B cell (primary cell): ENCODE results near the gene TAS2R38. TPM values are rescaled to one million over a fixed set of nuclear protein-coding genes. Genes with fewer than 3 reads are reported as not detected.

ENCODE experiments used
- ATAC-seq: fragments of 200-7000 bp; cut with Tn5 transposase; one replicate; pipeline ENCODE4 v1.10.0; 2021; ENCODE audit warnings: low read depth, mild to moderate bottlenecking, moderate number of reproducible peaks, moderate library complexity
- CTCF ChIA-PET: fragments of 350-600 bp; sonication (Branson Sonifier 250); formaldehyde crosslinking; loops from one replicate; lab custom pipeline; 2021; ENCODE audit warnings: antibody characterized with exemption, inconsistent platforms; lab: Charles Lee
- POLR2A ChIA-PET: fragments of 350-600 bp; sonication (Branson Sonifier 250); formaldehyde crosslinking; loops from one replicate; lab custom pipeline; 2021; ENCODE audit warnings: antibody characterized with exemption; lab: Charles Lee
- DNase-seq: peaks from one replicate; pipeline ENCODE4 v3.0.0; 2013
- H2AFZ ChIP-seq: 2 replicates; pipeline ENCODE4 v1.6.1; 2012; ENCODE audit warnings: mild to moderate bottlenecking, low read depth, low read length; ENCODE audit not compliant: insufficient read depth, poor library complexity, severe bottlenecking
- H3K27ac ChIP-seq, 2 donors: 1 replicate in 1 of 2; 2 replicates in 1 of 2; pipeline ENCODE4 v1.5.1; 2012 to 2013; ENCODE audit warnings: low read length in 2 of 2, mild to moderate bottlenecking in 2 of 2, moderate library complexity in 1 of 2
- H3K27me3 ChIP-seq, 4 experiments: fragments of 200-600 bp in 1 of 4; sonication (generic) in 1 of 4; replicated peaks in 1 of 4; 1 replicate in 2 of 4; 2 replicates in 2 of 4; pipeline versions ENCODE4 v1.6.1 to v1.7.0; 2013 to 2016; ENCODE audit warnings: low read length in 3 of 4, mild to moderate bottlenecking in 2 of 4, mixed read lengths in 1 of 4, moderate library complexity in 1 of 4; ENCODE audit not compliant: insufficient read depth in 4 of 4, control insufficient read depth in 3 of 4; ENCODE audit errors: control extremely low read depth in 1 of 4
- H3K36me3 ChIP-seq, 2 experiments: replicated peaks in 1 of 2; 1 replicate in 1 of 2; 2 replicates in 1 of 2; pipeline versions ENCODE4 v1.6.1 to v1.7.1; 2013; ENCODE audit warnings: low read length in 1 of 2; ENCODE audit not compliant: insufficient read depth in 2 of 2, control insufficient read depth in 1 of 2; ENCODE audit errors: control extremely low read depth in 1 of 2, extremely low read depth in 1 of 2
- H3K4me1 ChIP-seq, 2 donors: fragments of 200-600 bp in 1 of 2; sonication (generic) in 1 of 2; 1 replicate in 1 of 2; 2 replicates in 1 of 2; pipeline versions ENCODE4 v1.5.1 to v1.6.1; 2013 to 2017; ENCODE audit warnings: low read length in 2 of 2; ENCODE audit not compliant: control insufficient read depth in 2 of 2, insufficient read depth in 2 of 2
- H3K4me2 ChIP-seq: replicated peaks from 2 replicates; pipeline ENCODE3; 2012; ENCODE audit warnings: mild to moderate bottlenecking, low read depth, low read length; ENCODE audit not compliant: poor library complexity, severe bottlenecking
- H3K4me3 ChIP-seq, 5 experiments: fragments of 200-600 bp in 1 of 5; sonication (generic) in 1 of 5; 1 replicate in 3 of 5; 2 replicates in 2 of 5; pipeline versions ENCODE4 v1.5.1 to v1.7.0; 2011 to 2016; ENCODE audit warnings: low read length in 4 of 5, mild to moderate bottlenecking in 4 of 5, low read depth in 2 of 5, control low read depth in 1 of 5, moderate library complexity in 1 of 5; ENCODE audit not compliant: insufficient read depth in 1 of 5; ENCODE audit errors: control extremely low read depth in 1 of 5, extremely low read depth in 1 of 5
- H3K79me2 ChIP-seq: fragments of 200-600 bp; sonication (generic); one replicate; pipeline ENCODE4 v1.6.0; 2016; ENCODE audit warnings: low read length; ENCODE audit not compliant: control insufficient read depth, insufficient read depth
- H3K9ac ChIP-seq: fragments of 200-600 bp; sonication (generic); 2 replicates; pipeline ENCODE4 v1.6.1; 2017; ENCODE audit warnings: mild to moderate bottlenecking, low read length, moderate library complexity
- H3K9me3 ChIP-seq, 3 donors: one replicate each; pipeline versions ENCODE4 v1.6.1 to v1.7.1; 2013; ENCODE audit warnings: low read length in 2 of 3; ENCODE audit not compliant: control insufficient read depth in 2 of 3, insufficient read depth in 1 of 3; ENCODE audit errors: control extremely low read depth in 1 of 3
- H4K20me1 ChIP-seq: 2 replicates; pipeline ENCODE4 v1.6.0; 2012; ENCODE audit warnings: mild to moderate bottlenecking, low read length; ENCODE audit not compliant: insufficient read depth, control insufficient read depth, poor library complexity, severe bottlenecking
- H3K27ac Mint-ChIP-seq: one replicate; pipeline ENCODE4 v1.8.0; 2021; ENCODE audit warnings: mixed read lengths
- H3K27me3 Mint-ChIP-seq: one replicate; pipeline ENCODE4 v1.8.0; 2021; ENCODE audit warnings: mixed read lengths
- H3K4me1 Mint-ChIP-seq: one replicate; pipeline ENCODE4 v1.8.0; 2021; ENCODE audit warnings: mixed read lengths
- H3K4me3 Mint-ChIP-seq: one replicate; pipeline ENCODE4 v1.8.0; 2021; ENCODE audit warnings: mixed read lengths
- H3K9me3 Mint-ChIP-seq: one replicate; pipeline ENCODE4 v1.8.0; 2022; ENCODE audit warnings: mixed read lengths; ENCODE audit not compliant: insufficient read depth
- EZH2 ChIP-seq: IDR thresholded peaks from 2 replicates; pipeline ENCODE4 v1.6.1; 2012; ENCODE audit warnings: borderline replicate concordance, low read depth, mild to moderate bottlenecking, moderate library complexity, low read length; ENCODE audit not compliant: insufficient read depth, poor library complexity, severe bottlenecking
- WGBS: methylation state at CpG from one replicate; pipeline ENCODE4 v1.1.5; 2013; ENCODE audit warnings: missing lambda C conversion rate; ENCODE audit not compliant: insufficient coverage; 5-methylcytosine and 5-hydroxymethylcytosine counted together
- intact Hi-C: fragments of 100-400 bp; cut with micrococcal nuclease; formaldehyde crosslinking; loops from one replicate; pipeline ENCODE4 v1.10.0; 2022
- polyA plus RNA-seq: library from polyadenylated mRNA; depleted of rRNA; stranded (reverse); fragments of >200 nt; gene quantifications from 2 replicates; pipeline ENCODE4 v1.2.3, GENCODE V29; 2012
- total RNA-seq, 2 donors: library from RNA; stranded (reverse); fragments of 120-200 nt in 1 of 2; gene quantifications; 1 replicate in 1 of 2; 2 replicates in 1 of 2; pipeline versions ENCODE4 v1.2.3 to v1.2.4, GENCODE V29; 2013 to 2022
- TF ChIP-seq, protein P1 (sequence below): fragments of 200-600 bp; IDR thresholded peaks from one replicate; pipeline ENCODE4 v1.8.0; 2022; ENCODE audit warnings: antibody characterized with exemption, mild to moderate bottlenecking

Gene TAS2R38
- total and polyA plus RNA-seq, 2 donors (not counting 1 experiment from before 2014, with no cell fraction given): not detected

DNA sequence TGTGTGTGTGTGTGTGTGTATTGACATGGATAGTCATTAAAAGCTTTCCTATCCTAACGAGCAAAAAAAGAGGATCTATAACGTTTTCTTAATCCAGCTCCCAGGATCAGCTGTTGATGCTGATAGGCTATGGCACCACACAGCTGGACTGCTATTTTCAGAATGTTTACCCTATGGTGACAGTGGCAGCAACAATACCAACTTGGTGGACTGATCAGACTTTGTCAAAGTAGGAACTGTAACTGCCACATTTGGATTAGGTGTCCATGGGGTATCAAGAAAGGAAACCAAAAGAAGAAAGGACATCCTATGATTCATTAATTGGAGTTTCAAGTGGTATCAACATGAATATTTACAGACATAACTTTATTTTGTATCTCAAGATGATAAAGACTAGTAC, 24.1 kb downstream of the TAS2R38 start:
- DNase-seq: no peak
- Mint-ChIP-seq H3K4me1 (peaks cover 3% of the 10 kb centered on the region), H3K27me3 (peaks cover 4% of the 10 kb centered on the region), H3K4me3 (no peak overlapping the region), H3K9me3 (no peaks in the 10 kb centered on the region), H3K27ac (no peak overlapping the region)
- 100% methylated on average over 2 of the region's 2 CpGs for WGBS
- H3K4me2 ChIP-seq: no peak overlapping the region
- no peak for TF ChIP-seq EZH2
- TF ChIP-seq, protein P1, sequence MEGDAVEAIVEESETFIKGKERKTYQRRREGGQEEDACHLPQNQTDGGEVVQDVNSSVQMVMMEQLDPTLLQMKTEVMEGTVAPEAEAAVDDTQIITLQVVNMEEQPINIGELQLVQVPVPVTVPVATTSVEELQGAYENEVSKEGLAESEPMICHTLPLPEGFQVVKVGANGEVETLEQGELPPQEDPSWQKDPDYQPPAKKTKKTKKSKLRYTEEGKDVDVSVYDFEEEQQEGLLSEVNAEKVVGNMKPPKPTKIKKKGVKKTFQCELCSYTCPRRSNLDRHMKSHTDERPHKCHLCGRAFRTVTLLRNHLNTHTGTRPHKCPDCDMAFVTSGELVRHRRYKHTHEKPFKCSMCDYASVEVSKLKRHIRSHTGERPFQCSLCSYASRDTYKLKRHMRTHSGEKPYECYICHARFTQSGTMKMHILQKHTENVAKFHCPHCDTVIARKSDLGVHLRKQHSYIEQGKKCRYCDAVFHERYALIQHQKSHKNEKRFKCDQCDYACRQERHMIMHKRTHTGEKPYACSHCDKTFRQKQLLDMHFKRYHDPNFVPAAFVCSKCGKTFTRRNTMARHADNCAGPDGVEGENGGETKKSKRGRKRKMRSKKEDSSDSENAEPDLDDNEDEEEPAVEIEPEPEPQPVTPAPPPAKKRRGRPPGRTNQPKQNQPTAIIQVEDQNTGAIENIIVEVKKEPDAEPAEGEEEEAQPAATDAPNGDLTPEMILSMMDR: no peak
- H3K9me3 ChIP-seq: no peaks in the 10 kb centered on the region
- H3K27ac ChIP-seq: no peak overlapping the region
- H3K9ac ChIP-seq: no peak overlapping the region
- H3K4me3 ChIP-seq: no peak overlapping the region
- no peaks in the 10 kb centered on the region for H3K27me3 ChIP-seq
- H3K79me2 ChIP-seq: no peaks in the 10 kb centered on the region
- no peak overlapping the region for H2AFZ ChIP-seq
- ChIA-PET POLR2A (no interaction called here), CTCF (no interaction called here)
- no peak for ATAC-seq
- H3K4me1 ChIP-seq: no peaks in the 10 kb centered on the region
- no peaks in the 10 kb centered on the region for H3K36me3 ChIP-seq
- H4K20me1 ChIP-seq: no peaks in the 10 kb centered on the region
- intact Hi-C loops: no loop called here

DNA sequence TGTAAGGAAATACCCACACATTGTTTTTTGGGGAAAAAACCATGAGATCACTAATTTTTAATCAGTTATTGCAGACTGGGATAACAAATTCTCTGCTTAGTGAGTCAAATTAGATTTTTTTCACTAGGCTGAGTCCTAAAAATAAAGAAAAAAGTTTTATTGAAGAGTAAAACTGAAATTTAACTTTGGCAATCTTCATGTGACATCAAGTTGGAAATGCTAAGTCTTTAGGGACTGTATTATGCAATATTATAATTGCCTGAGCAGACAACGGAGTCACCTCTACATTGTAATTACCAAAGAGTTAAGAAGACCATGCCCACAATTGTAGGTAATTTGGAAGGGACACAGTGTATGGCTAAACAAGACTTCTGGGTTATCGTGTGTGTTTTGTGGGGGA, 24.6 kb downstream of the TAS2R38 start:
- no peaks in the 10 kb centered on the region for H3K36me3 ChIP-seq
- no peak overlapping the region for H3K27ac ChIP-seq
- H3K79me2 ChIP-seq: no peaks in the 10 kb centered on the region
- ChIA-PET CTCF (no interaction called here), POLR2A (no interaction called here)
- Mint-ChIP-seq H3K27ac (no peak overlapping the region), H3K27me3 (no peaks in the 10 kb centered on the region), H3K4me3 (no peak overlapping the region), H3K9me3 (no peaks in the 10 kb centered on the region), H3K4me1 (peaks cover 3% of the 10 kb centered on the region)
- no peaks in the 10 kb centered on the region for H3K9me3 ChIP-seq
- H3K27me3 ChIP-seq: no peaks in the 10 kb centered on the region
- H4K20me1 ChIP-seq: no peaks in the 10 kb centered on the region
- H3K4me1 ChIP-seq: no peaks in the 10 kb centered on the region
- no peak overlapping the region for H3K9ac ChIP-seq
- DNase-seq (no peak), ATAC-seq (no peak)
- no CpG with 5 or more reads among the region's 2 CpGs for WGBS
- H3K4me2 ChIP-seq: no peak overlapping the region
- no peak overlapping the region for H2AFZ ChIP-seq
- H3K4me3 ChIP-seq: no peak overlapping the region
- intact Hi-C loops: no loop called here
- TF ChIP-seq, protein P1: no peak
- no peak for TF ChIP-seq EZH2
